Activated naive CD4-positive, alpha-beta T cell treated with anti-CD3 and anti-CD28 coated beads, Interleukin-2, amount 10 ng/mL, durations not matched to agents 7 days and 5 days (primary cell): ENCODE results near the gene NAT9.

ENCODE experiments used
- CTCF ChIA-PET: fragments of 350-600 bp; sonication (Branson Sonifier 250); formaldehyde crosslinking; loops from one replicate; lab custom pipeline; 2021; ENCODE audit warnings: antibody characterized with exemption; lab: Charles Lee
- DNase-seq: peaks from one replicate; pipeline ENCODE4 v3.0.0-alpha.2; 2020
- H3K27ac Mint-ChIP-seq: one replicate; pipeline ENCODE4 v1.8.0; 2021; ENCODE audit warnings: mild to moderate bottlenecking, moderate library complexity, mixed read lengths
- H3K27me3 Mint-ChIP-seq: one replicate; pipeline ENCODE4 v1.8.0; 2021; ENCODE audit warnings: mild to moderate bottlenecking, mixed read lengths
- H3K36me3 Mint-ChIP-seq: one replicate; pipeline ENCODE4 v1.8.0; 2021; ENCODE audit warnings: mixed read lengths
- H3K4me1 Mint-ChIP-seq: one replicate; pipeline ENCODE4 v1.8.0; 2021; ENCODE audit warnings: mixed read lengths
- H3K4me3 Mint-ChIP-seq: one replicate; pipeline ENCODE4 v1.8.0; 2021; ENCODE audit warnings: mild to moderate bottlenecking, moderate library complexity, mixed read lengths
- H3K9me3 Mint-ChIP-seq: one replicate; pipeline ENCODE4 v1.8.0; 2021; ENCODE audit warnings: mixed read lengths

NAT9 gene

GRCh38 chr17:74798239-74798707 lies 22.1 kb upstream of the NAT9 start:
- H3K4me3 Mint-ChIP-seq = no peak overlapping the region
- H3K27me3 Mint-ChIP-seq = no peaks in the 10 kb centered on the region
- no peak for DNase-seq
- peaks cover 7% of the 10 kb centered on the region for H3K4me1 Mint-ChIP-seq
- CTCF ChIA-PET = interaction anchor here (0.8 kb wide), 1 partner anchor 141 kb away, joined by 3 read pairs; no protein-coding TSS in a partner anchor
- no peak overlapping the region for H3K27ac Mint-ChIP-seq
- peaks cover 36% of the 10 kb centered on the region for H3K36me3 Mint-ChIP-seq
- H3K9me3 Mint-ChIP-seq = no peaks in the 10 kb centered on the region

GRCh38 chr17:74797824-74798223 lies 21.7 kb upstream of the NAT9 start:
- H3K9me3 Mint-ChIP-seq = no peaks in the 10 kb centered on the region
- no peak overlapping the region for H3K4me3 Mint-ChIP-seq
- peaks cover 34% of the 10 kb centered on the region for H3K36me3 Mint-ChIP-seq
- H3K4me1 Mint-ChIP-seq = peaks cover 7% of the 10 kb centered on the region
- CTCF ChIA-PET = interaction anchor here (0.8 kb wide), 1 partner anchor 140 kb away, joined by 3 read pairs; no protein-coding TSS in a partner anchor
- no peak overlapping the region for H3K27ac Mint-ChIP-seq
- DNase-seq = no peak
- H3K27me3 Mint-ChIP-seq = no peaks in the 10 kb centered on the region

DNA sequence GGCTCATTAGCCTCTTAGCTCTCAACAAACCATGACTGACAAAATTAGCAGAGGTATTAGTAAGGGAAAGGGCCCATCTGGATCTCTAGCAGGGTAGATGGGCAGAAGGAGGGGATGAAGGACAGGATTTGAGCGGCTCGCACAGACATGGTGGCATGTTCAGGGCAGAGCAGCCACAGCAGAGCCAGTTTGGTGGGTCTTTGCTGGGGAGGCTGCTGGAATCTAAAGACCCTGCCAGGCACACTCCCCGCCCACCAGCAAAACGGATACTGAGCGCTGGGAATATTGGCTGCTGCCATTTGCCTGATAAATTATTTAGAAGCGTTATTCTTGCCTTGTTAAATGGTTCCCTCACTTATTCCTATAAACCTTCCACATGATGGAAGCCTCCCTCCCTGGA lies 20.7 kb upstream of the NAT9 start:
- no peak for DNase-seq
- Mint-ChIP-seq H3K27ac (no peak overlapping the region), H3K4me3 (no peak overlapping the region), H3K4me1 (peaks cover 8% of the 10 kb centered on the region), H3K9me3 (no peaks in the 10 kb centered on the region), H3K27me3 (no peaks in the 10 kb centered on the region), H3K36me3 (peaks cover 32% of the 10 kb centered on the region)
- CTCF ChIA-PET = interaction anchor here (9.8 kb wide), 1 partner anchor 65 kb away, joined by 184 read pairs; the partner anchor contains the start of gene GRIN2C

- peaks cover 37% of the 10 kb centered on the region for H3K36me3 Mint-ChIP-seq
- peaks cover 14% of the 10 kb centered on the region for H3K4me1 Mint-ChIP-seq
- no peak overlapping the region for H3K27ac Mint-ChIP-seq
- no peak overlapping the region for H3K4me3 Mint-ChIP-seq
- CTCF ChIA-PET = interaction anchor here (9.8 kb wide), 1 partner anchor 65 kb away, joined by 184 read pairs; the partner anchor contains the start of gene GRIN2C
- no peaks in the 10 kb centered on the region for H3K27me3 Mint-ChIP-seq
- H3K9me3 Mint-ChIP-seq = no peaks in the 10 kb centered on the region
- no peak for DNase-seq
Observed at GRCh38 chr17:74796211-74796610, 20.1 kb upstream of the NAT9 start.

DNA sequence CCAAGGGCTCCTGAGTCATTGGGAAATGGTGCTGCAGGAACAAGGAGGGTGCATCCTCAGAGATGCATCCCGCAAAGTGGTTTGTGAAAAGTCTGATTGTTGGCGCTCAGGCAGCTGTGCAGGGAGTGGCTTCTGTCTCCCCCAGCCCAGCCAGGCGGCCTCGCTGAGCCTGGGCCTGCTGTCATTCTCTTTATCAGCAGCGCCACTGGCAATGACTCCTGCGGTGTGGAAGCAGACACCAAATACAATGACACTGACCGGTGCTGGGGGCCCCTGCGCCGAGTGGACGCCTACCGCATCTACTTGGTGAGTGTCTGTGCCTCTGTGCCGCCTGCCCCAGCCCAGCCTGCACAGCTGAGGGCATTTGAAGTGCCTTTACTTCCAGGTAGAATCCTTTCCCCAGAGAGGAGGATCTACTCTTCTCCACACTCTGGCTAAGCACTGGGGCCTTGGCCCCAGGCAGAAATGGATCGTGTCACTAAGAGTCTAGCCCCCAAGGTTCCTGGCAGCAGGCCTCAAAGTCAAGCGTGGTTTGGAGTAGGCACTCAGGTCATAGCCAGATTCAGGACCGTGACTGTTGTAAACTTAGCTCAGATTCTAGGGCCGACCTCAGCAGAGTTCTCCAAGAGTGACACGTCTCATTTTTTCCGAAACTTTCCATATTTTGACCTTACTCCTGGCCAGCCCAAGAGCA lies 19.3 kb upstream of the NAT9 start:
- no peak for DNase-seq
- Mint-ChIP-seq H3K27ac (no peak overlapping the region), H3K9me3 (no peaks in the 10 kb centered on the region), H3K4me1 (peaks cover 21% of the 10 kb centered on the region), H3K4me3 (no peak overlapping the region), H3K27me3 (no peaks in the 10 kb centered on the region), H3K36me3 (peaks cover 40% of the 10 kb centered on the region)
- CTCF ChIA-PET = interaction anchor here (9.8 kb wide), 1 partner anchor 66 kb away, joined by 184 read pairs; the partner anchor contains the start of gene GRIN2C

DNA sequence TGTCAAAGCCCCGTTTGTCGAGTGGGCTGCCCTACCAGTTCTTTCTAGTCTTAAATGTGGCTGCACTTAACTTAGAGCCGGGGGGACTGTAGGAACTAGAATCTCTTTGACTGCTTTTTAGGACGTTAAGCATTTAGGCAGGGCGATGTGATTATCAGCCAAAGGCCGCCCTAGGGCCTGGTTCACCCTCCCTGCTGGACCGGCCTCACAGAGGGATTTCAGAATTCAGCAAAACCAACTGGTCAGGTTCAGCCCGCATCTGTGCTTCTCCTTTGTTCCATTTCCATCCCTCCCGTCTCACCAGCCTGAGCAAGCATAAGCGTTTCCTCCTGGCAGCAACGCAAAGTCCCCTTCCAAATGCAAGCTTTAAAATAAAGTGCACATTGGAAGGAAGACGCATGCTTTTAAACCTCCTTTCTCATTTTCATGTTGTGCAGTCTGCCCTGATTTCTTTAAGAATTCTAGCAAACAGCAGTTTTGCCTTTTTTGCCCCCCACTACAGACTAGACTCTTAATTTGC lies 16.5 kb upstream of the NAT9 start:
- H3K4me3 Mint-ChIP-seq = no peak overlapping the region

DNA sequence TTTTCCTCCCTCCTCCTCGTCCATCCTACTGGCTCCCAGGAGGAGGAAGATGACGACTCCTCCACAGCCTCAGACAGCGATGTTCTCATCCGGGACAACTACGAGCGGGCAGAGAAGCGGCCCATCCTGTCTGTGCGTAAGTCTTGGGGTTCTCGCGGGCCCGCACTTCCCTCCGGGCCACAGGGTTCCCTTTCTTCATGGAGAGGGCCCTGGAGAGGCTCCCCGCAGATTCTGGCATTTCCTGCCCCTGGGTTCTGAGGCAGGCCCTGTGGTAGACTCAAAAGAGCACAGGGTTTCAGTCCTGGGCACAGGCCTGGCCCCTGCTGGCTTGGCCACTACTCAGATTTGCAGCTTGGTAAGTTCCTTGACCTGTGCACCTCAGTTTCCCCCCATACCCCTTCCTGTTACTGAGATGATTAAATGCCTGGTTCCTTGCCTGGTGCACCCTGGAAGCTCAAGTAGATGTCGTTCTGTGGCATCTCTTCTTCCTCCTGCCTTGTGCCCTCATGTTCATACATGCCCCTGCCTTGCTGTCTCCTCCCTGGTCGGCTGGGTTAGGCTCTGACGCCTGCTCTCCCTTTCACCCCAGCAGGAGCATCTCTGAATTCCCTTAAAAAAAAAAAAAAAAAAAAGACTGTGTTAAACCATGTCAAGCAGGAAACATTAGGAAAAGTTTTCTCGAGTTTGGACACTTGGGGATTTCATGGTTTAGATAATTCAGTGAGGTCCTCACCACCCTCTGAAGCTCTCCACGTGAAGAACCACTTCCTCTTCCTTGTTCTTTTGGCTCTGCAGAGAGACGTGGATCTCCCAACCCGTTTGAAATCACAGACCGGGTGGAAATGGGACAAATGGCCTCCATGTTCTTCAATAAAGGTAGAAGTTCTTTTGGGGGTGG lies 14.3 kb upstream of the NAT9 start:
- H3K27me3 Mint-ChIP-seq = no peaks in the 10 kb centered on the region
- H3K36me3 Mint-ChIP-seq = peaks cover 42% of the 10 kb centered on the region
- peak; percentile 38 for DNase-seq
- H3K9me3 Mint-ChIP-seq = no peaks in the 10 kb centered on the region
- H3K4me1 Mint-ChIP-seq = peaks cover 49% of the 10 kb centered on the region
- H3K4me3 Mint-ChIP-seq = peak overlapping the region; percentile 35
- CTCF ChIA-PET = interaction anchor here (0.7 to 9.8 kb wide), 36 partner anchors 8 to 399 kb away, joined by 3 to 184 read pairs (median 5); partner anchors contain the start of genes FDXR, GRIN2C, NAT9 and RAB37
- H3K27ac Mint-ChIP-seq = peak overlapping the region; percentile 88

More for the DNA sequence above, 16.5 kb upstream of the NAT9 start:
- no peak for DNase-seq
- Mint-ChIP-seq H3K4me1 (peaks cover 34% of the 10 kb centered on the region), H3K36me3 (peaks cover 45% of the 10 kb centered on the region), H3K9me3 (no peaks in the 10 kb centered on the region), H3K27me3 (no peaks in the 10 kb centered on the region), H3K27ac (no peak overlapping the region)
- CTCF ChIA-PET = interaction anchor here (0.6 to 9.8 kb wide), 9 partner anchors 11 to 264 kb away, joined by 3 to 184 read pairs (median 7); partner anchors contain the start of genes FDXR, GRIN2C and NAT9

DNA sequence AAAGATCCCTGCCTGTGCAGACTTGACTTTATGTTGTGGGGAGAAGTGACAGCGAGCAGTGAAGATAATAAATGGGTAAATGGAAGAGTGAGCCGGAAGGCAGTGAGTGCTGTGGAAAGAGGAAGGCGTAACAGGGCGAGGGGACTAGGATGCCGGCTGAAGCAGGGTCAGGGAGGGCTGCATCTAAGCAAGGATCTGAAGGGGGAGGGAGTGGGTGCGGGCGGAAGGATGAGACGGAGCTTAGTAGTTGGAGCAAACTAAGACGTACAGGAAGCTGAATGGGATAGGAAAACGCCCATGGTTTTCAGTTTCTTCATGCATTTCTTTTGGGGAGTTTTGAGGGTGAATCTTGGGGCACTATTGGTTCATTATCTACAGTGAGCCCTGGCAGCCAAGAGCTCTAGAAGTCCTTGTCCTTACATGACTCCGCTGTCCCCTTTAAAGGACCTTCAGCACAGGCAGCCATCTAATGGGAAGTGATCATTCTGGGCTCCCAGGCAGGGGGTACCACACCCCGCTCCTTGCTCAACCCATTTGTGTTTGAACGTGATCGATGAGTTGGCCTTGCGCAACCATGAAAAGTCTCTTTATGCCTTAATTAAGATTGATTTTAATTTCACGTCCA lies 10.4 kb upstream of the NAT9 start:
- Mint-ChIP-seq H3K4me3 (peak overlapping the region; percentile 4), H3K27ac (peak overlapping the region; percentile 83), H3K9me3 (no peaks in the 10 kb centered on the region), H3K36me3 (peaks cover 64% of the 10 kb centered on the region), H3K4me1 (peaks cover 77% of the 10 kb centered on the region), H3K27me3 (no peaks in the 10 kb centered on the region)
- DNase-seq = peak; percentile 36
- CTCF ChIA-PET = interaction anchor here (0.7 to 2.9 kb wide), 2 partner anchors 42 to 129 kb away, joined by 3 to 8 read pairs; no protein-coding TSS in a partner anchor

DNA sequence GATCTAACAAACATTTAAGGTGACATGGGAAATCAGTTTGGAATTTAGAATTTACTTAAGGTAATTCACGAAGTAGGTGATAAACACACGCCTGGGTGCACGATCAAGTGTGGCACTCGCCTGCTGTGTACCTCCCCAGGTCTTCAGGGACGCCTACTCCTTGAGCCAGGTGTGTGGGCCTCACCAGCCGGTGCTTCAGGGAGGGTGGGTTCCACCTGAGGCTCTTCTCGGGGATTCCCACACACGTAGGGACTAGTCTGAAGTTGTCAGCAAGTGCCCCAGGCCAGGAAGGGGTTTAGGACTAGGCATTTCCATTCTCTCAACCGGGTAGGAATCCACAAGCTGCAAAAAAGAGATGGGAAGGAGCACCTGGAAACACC lies 9.8 kb upstream of the NAT9 start:
- no peak overlapping the region for H3K4me3 Mint-ChIP-seq
- H3K36me3 Mint-ChIP-seq = peaks cover 62% of the 10 kb centered on the region
- peak overlapping the region; percentile 83 for H3K27ac Mint-ChIP-seq
- H3K27me3 Mint-ChIP-seq = no peaks in the 10 kb centered on the region
- H3K4me1 Mint-ChIP-seq = peaks cover 77% of the 10 kb centered on the region
- CTCF ChIA-PET = interaction anchor here (2.9 kb wide), 1 partner anchor 129 kb away, joined by 8 read pairs; no protein-coding TSS in a partner anchor
- H3K9me3 Mint-ChIP-seq = no peaks in the 10 kb centered on the region
- no peak for DNase-seq

DNA sequence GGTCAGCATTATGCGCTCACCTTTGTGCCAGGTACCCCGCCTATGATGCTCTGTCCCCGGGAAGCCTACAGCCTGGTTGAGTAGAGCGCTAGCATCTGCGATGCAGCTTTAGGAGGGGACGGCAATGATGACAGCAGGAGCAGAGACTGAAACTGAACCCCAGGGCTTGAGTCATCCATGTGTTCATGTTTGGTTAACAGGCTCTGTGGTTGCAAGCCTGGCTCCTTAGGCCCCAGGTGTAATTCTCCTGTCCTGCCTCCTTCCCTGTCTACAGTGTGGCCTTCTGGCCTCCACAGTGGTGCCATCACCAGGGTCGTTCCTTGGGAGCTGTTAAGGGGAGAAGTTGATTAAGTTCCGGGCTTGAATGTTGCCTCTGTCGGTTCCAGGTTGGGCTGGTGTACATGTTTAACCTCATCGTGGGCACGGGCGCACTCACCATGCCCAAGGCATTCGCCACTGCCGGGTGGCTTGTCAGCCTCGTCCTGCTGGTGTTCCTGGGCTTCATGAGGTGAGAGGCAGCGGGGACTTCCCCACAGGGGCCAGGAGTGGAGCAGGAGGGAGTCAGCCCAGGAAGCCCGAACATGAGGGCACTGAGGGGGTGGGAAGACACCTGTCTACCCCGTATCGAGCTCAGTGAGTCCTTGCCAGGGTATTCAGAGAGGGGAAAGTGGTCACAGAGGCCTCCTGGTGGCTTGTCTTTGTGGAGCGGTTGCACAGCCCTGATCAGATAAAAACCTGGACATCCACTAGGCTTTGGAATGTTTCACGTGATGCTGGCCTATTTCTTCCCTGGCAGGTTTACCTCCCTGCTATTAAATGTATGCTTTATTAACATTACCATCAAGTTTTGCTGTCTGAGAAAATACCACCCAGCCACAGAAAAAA lies 9.2 kb upstream of the NAT9 start:
- H3K4me3 Mint-ChIP-seq = no peak overlapping the region

DNA sequence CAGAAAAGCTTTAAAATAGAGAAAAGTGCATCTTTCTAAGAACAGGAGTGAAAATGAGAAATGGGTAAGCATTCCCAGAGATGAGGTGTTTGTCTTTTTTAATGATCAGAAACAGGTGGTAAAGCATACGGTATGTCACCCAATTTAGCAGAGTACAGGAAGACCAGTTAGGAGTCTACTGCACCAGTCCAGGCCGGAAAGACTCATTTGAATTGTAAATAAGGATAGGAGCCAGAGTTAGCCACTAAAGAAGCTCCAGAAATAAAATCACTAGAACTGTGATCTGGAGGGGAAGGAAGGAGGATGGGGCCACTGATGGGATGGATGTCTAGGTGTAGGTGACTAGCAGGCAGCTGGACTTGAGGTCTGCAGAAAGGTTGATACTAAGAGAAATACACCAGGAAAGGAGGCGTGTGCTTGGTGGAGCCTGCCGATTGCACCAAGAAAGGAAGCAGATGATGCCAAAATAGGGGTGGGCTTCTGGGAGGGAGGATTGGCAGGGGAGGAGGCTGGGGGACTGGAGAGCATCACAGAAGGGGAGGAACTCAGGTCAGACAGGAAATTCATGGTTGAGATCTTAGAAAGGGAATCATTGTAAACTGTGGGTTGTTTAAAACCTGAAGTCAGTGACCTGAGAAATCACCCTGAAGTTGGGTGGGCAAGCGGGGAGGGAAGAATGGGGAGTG lies 8.1 kb upstream of the NAT9 start:
- CTCF ChIA-PET = interaction anchor here (1.0 to 2.9 kb wide), 4 partner anchors 25 to 127 kb away, joined by 3 to 8 read pairs (median 4); partner anchors contain the start of gene RAB37
- DNase-seq = no peak
- H3K27me3 Mint-ChIP-seq = no peaks in the 10 kb centered on the region
- H3K36me3 Mint-ChIP-seq = peaks cover 62% of the 10 kb centered on the region
- H3K9me3 Mint-ChIP-seq = no peaks in the 10 kb centered on the region
- peak overlapping the region; percentile 83 for H3K27ac Mint-ChIP-seq
- H3K4me3 Mint-ChIP-seq = no peak overlapping the region
- H3K4me1 Mint-ChIP-seq = peaks cover 81% of the 10 kb centered on the region

More for the DNA sequence above, 9.2 kb upstream of the NAT9 start:
- Mint-ChIP-seq H3K9me3 (no peaks in the 10 kb centered on the region), H3K4me1 (peaks cover 77% of the 10 kb centered on the region), H3K27me3 (no peaks in the 10 kb centered on the region), H3K27ac (peak overlapping the region; percentile 83), H3K36me3 (peaks cover 62% of the 10 kb centered on the region)
- peak; percentile 48 for DNase-seq
- CTCF ChIA-PET = interaction anchor here (1.0 to 2.9 kb wide), 3 partner anchors 26 to 128 kb away, joined by 3 to 8 read pairs (median 4); no protein-coding TSS in a partner anchor

GRCh38 chr17:74782571-74782970 lies 6.4 kb upstream of the NAT9 start:
- CTCF ChIA-PET = interaction anchor here (0.6 to 5.2 kb wide), 6 partner anchors 8 to 135 kb away, joined by 3 to 31 read pairs (median 5); partner anchors contain the start of gene RAB37
- H3K27me3 Mint-ChIP-seq = no peaks in the 10 kb centered on the region
- no peak for DNase-seq
- H3K36me3 Mint-ChIP-seq = peaks cover 60% of the 10 kb centered on the region
- H3K27ac Mint-ChIP-seq = peak overlapping the region; percentile 98
- no peaks in the 10 kb centered on the region for H3K9me3 Mint-ChIP-seq
- peaks cover 86% of the 10 kb centered on the region for H3K4me1 Mint-ChIP-seq
- no peak overlapping the region for H3K4me3 Mint-ChIP-seq
